ENCODE data around the gene HARS1.
"Not testable (repeated sequence)": the region's sequence is repeated elsewhere in the genome, so short reads cannot be mapped to it uniquely, and the experiment has no call there.

The HARS1 gene

GRCh38 chr5:140647042-140647419 lies 44.1 kb downstream of the HARS1 start:
- Histone ChIP-seq H3K4me2 (ENCODE audit: low read length) (peak overlapping the region; percentile 76), H3K27me3 (ENCODE audit: low read depth, low read length) (no peaks in the 10 kb centered on the region), H3K4me1 (ENCODE audit: low read length) (peaks cover 10% of the 10 kb centered on the region), H3K27ac (ENCODE audit: low read length) (0 out of 2 replicates have a peak overlapping the region, but pooled peaks have one; percentile 5), H3K36me3 (replicated peaks; ENCODE audit: low read depth, low read length) (peaks cover 10% of the 10 kb centered on the region), H3K79me2 (ENCODE audit: low read length) (peaks cover 31% of the 10 kb centered on the region), H3K9me3 (ENCODE audit: insufficient read depth, low read length) (no peaks in the 10 kb centered on the region), H3K9ac (ENCODE audit: low read length) (peak overlapping the region; percentile 70), H2AFZ (ENCODE audit: low read depth, low read length) (no peak overlapping the region), H4K20me1 (ENCODE audit: insufficient read depth, low read length) (no peaks in the 10 kb centered on the region), H3K4me3 (ENCODE audit: low read length) (peak overlapping the region; percentile 87)
- TF ChIP-seq CTCF (IDR thresholded peaks at IDR 0.05; ENCODE audit: low read depth, low read length): no peak

- no peak for TF ChIP-seq CTCF (IDR thresholded peaks at IDR 0.05; ENCODE audit: low read depth, low read length)
- TF ChIP-seq EZH2phosphoT487 (IDR thresholded peaks at IDR 0.05; ENCODE audit: low read depth): no peak
- Histone ChIP-seq H3K79me2 (ENCODE audit: low read length) (peaks cover 32% of the 10 kb centered on the region), H3K4me3 (ENCODE audit: low read length) (no peak overlapping the region), H3K36me3 (replicated peaks; ENCODE audit: low read depth, low read length) (peaks cover 10% of the 10 kb centered on the region), H3K9me3 (ENCODE audit: insufficient read depth, low read length) (no peaks in the 10 kb centered on the region), H3K27me3 (ENCODE audit: low read depth, low read length) (no peaks in the 10 kb centered on the region), H2AFZ (ENCODE audit: low read depth, low read length) (no peak overlapping the region), H3K4me1 (ENCODE audit: low read length) (peaks cover 15% of the 10 kb centered on the region), H3K9ac (ENCODE audit: low read length) (no peak overlapping the region), H3K27ac (ENCODE audit: low read length) (no peak overlapping the region), H4K20me1 (ENCODE audit: insufficient read depth, low read length) (no peaks in the 10 kb centered on the region), H3K4me2 (ENCODE audit: low read length) (no peak overlapping the region)
Measured at GRCh38 chr5:140642718-140643117, 48.5 kb downstream of the HARS1 start.

GRCh38 chr5:140641716-140642115 lies 49.5 kb downstream of the HARS1 start:
- Histone ChIP-seq H3K4me3 (ENCODE audit: low read length) (no peak overlapping the region), H4K20me1 (ENCODE audit: insufficient read depth, low read length) (no peaks in the 10 kb centered on the region), H3K27ac (ENCODE audit: low read length) (no peak overlapping the region), H3K9me3 (ENCODE audit: insufficient read depth, low read length) (no peaks in the 10 kb centered on the region), H3K27me3 (ENCODE audit: low read depth, low read length) (no peaks in the 10 kb centered on the region), H3K79me2 (ENCODE audit: low read length) (peaks cover 25% of the 10 kb centered on the region), H2AFZ (ENCODE audit: low read depth, low read length) (no peak overlapping the region), H3K4me2 (ENCODE audit: low read length) (no peak overlapping the region), H3K4me1 (ENCODE audit: low read length) (peaks cover 15% of the 10 kb centered on the region), H3K36me3 (replicated peaks; ENCODE audit: low read depth, low read length) (peaks cover 10% of the 10 kb centered on the region), H3K9ac (ENCODE audit: low read length) (no peak overlapping the region)
- TF ChIP-seq CTCF (IDR thresholded peaks at IDR 0.05; ENCODE audit: low read depth, low read length) (no peak), EZH2phosphoT487 (IDR thresholded peaks at IDR 0.05; ENCODE audit: low read depth) (no peak)

GRCh38 chr5:140639148-140639981 lies 51.8 kb downstream of the HARS1 start, which contains the start of gene TMCO6:
Gene TMCO6 (plus strand): TSS chr5:140639451. CDS start chr5:140639528, 77 bp downstream.
- peak within 1 kb of the TSS; percentile 97 for H3K4me2 ChIP-seq (ENCODE audit: low read length)
- H4K20me1 ChIP-seq (ENCODE audit: insufficient read depth, low read length): no peaks in the 10 kb centered on the region
- peak within 1 kb of the TSS; percentile 96 for H3K4me3 ChIP-seq (ENCODE audit: low read length)
- peak within 1 kb of the TSS; percentile 92 for H3K9ac ChIP-seq (ENCODE audit: low read length)
- H3K36me3 ChIP-seq (replicated peaks; ENCODE audit: low read depth, low read length): no peaks in the 10 kb centered on the region
- peak within 1 kb of the TSS; percentile 52 for H3K27ac ChIP-seq (ENCODE audit: low read length)
- H3K27me3 ChIP-seq (ENCODE audit: low read depth, low read length): no peaks in the 10 kb centered on the region
- H3K9me3 ChIP-seq (ENCODE audit: insufficient read depth, low read length): no peaks in the 10 kb centered on the region
- peak within 1 kb of the TSS; percentile 96 for H2AFZ ChIP-seq (ENCODE audit: low read depth, low read length)
- TF ChIP-seq EZH2phosphoT487 (IDR thresholded peaks at IDR 0.05; ENCODE audit: low read depth) (no peak), CTCF (IDR thresholded peaks at IDR 0.05; ENCODE audit: low read depth, low read length) (peak; percentile 42)
- H3K79me2 ChIP-seq (ENCODE audit: low read length): peaks cover 9% of the 10 kb centered on the region
- peaks cover 23% of the 10 kb centered on the region for H3K4me1 ChIP-seq (ENCODE audit: low read length)

GRCh38 chr5:140638898-140639147 lies 52.3 kb downstream of the HARS1 start:
- Histone ChIP-seq H3K4me2 (ENCODE audit: low read length) (peak overlapping the region; percentile 67), H3K4me3 (ENCODE audit: low read length) (peak overlapping the region; percentile 96), H3K4me1 (ENCODE audit: low read length) (peaks cover 27% of the 10 kb centered on the region), H3K27ac (ENCODE audit: low read length) (peak overlapping the region; percentile 52), H2AFZ (ENCODE audit: low read depth, low read length) (peak overlapping the region; percentile 96), H3K9ac (ENCODE audit: low read length) (peak overlapping the region; percentile 52)
- H3K79me2 ChIP-seq (ENCODE audit: low read length); H3K27me3 ChIP-seq (ENCODE audit: low read depth, low read length); H3K36me3 ChIP-seq (replicated peaks; ENCODE audit: low read depth, low read length); H4K20me1 ChIP-seq (ENCODE audit: insufficient read depth, low read length); H3K9me3 ChIP-seq (ENCODE audit: insufficient read depth, low read length): not testable (repeated sequence)
